ENCODE measurements around the gene ABCB11.
"Not testable (repeated sequence)": the region's sequence is repeated elsewhere in the genome, so short reads cannot be mapped to it uniquely, and the experiment has no call there.

Gene ABCB11

DNA sequence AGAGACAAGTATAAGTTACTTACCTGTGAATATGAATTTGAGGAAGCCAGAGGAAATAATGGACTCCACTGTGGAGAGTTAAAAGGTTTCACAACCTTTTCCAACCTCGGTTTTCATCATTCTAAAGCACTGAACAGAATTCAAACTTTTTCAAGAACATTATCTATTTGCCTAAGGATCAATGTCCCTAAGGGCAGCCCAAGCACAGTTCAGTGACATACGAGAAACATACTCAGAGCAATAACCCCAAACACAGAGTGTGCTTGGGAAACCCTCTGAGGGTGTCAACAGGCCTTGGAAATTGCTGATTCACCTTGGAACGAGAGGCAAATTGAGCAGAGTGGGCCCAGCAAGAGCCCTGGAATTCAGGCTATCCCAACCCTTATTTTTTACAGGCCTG is at the start of gene ABCB11:
Gene ABCB11 (minus strand): TSS at position 123 of the 400 bp plus-strand sequence. CDS start 13,199 bp downstream, outside the sequence.
- DNase-seq (ENCODE audit: low read depth): no peak

DNA sequence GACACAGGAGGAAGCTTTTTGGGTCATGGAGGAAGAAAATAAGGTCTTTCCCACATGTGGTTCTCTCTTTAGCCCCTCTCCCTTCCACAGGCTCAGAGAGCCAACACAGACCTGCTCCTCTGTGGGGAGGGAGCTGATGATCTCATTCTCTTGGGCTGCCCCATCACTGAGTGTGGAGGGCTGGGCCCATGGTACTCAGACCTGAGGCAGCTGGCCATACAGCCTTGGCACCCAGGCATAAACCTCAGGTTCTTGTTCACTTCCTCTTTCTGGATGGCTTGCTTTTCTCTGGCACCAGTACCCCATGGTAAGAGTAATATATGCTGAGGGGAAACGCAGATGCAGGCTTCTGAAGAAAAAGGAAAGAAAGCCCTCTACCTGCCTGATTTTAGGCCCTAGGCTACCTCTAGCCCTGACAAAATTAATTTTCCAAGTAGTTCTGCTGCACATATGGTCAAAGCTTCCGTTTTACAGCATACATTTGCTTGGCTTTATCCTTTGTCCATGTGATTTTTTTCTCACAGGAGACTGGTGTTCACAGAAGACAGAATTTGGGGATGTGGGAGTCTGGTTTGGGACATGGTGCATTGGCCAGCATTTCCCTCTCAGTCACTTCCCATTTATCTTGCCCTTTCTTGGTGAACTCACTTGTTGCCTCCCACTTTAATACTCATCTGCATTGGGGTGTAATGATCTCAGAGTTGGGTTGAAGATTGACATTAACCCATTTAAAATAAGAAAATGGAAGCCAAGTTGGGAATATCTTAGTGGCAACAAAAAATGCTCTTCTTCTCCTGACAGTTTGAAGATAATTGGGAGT is 49.3 kb upstream of the ABCB11 start:
- no peak for DNase-seq (ENCODE audit: low read depth)

DNA sequence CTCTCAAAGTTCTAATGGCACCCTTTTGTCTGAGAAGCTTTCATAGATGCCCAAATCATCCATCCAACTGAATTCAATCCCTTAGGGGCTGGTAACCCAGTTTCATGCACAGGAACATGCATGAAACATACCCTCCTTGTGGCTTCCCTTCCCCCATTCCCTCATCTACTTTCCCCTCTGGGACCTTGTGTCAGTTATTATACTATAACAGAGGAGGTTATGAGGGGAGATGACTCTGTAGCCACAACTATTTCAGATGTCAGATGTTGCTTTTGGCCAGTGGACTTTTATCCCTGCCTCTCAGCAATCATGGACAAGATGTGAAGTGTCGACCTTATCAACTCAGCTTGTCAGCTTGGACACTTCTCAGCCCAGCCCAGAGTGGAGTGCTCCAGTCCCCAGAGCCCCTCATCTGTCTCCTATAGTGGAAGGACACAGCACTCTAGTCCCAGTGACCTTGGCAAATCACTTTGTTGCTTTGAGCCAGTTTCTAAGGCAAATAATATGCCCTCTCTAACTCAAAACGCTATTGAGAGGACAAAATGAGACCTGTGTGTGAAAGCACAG is 46.6 kb upstream of the ABCB11 start:
- DNase-seq (ENCODE audit: low read depth): no peak

GRCh38 chr2:169073963-169074751 is 43.0 kb upstream of the ABCB11 start:
- DNase-seq (ENCODE audit: low read depth): peak; percentile 46

DNA sequence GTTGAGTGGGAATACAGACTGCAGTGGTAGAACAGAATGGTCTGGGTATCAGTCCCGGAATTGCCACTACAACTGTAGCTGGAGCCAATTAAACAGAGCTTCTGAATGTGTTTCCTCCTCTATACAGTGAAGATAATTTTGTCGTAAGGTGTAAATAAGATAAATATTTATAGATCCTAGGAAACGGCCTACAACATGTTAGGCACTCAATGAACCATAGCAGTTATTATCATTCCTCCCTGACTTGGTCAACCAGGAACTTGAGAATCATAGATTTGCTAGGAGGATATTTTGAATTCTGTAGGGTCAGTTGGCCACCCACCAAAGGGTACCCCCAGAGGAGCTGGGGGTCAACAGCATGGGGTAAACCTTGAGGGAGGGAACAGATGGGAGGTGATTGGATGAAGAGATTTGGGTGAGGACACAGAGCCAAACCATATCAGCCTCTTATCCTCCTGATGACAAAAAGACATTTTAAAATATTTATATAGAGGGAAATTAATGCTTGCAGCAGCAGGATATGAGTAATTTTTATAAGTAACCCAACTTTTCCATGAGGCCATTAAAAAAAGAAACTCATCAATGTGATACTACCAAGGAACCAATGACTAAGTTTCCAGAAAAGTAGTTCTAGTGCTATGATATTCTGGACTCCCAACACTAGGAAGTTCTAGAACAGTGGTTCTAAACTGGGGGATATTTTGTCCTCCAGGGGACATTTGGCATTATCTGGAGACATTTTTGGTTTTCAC is 42.3 kb upstream of the ABCB11 start:
- DNase-seq (ENCODE audit: low read depth): no peak

- DNase-seq (ENCODE audit: low read depth): no peak
Measured at GRCh38 chr2:169072163-169072925, 41.2 kb upstream of the ABCB11 start.

- DNase-seq (ENCODE audit: low read depth): no peak
Measured at GRCh38 chr2:169071455-169071854, 40.3 kb upstream of the ABCB11 start.

GRCh38 chr2:169069833-169070232 is 38.7 kb upstream of the ABCB11 start:
- DNase-seq (ENCODE audit: low read depth): no peak

GRCh38 chr2:169069341-169069740 is 38.2 kb upstream of the ABCB11 start, which contains the start of gene DHRS9:
Gene DHRS9 (plus strand): TSS chr2:169069563. CDS start chr2:169081582, 12,019 bp downstream.
- peak; percentile 89 for DNase-seq (ENCODE audit: low read depth)

- DNase-seq (ENCODE audit: low read depth): no peak
Measured at GRCh38 chr2:169066897-169067296, 35.8 kb upstream of the ABCB11 start.

DNA sequence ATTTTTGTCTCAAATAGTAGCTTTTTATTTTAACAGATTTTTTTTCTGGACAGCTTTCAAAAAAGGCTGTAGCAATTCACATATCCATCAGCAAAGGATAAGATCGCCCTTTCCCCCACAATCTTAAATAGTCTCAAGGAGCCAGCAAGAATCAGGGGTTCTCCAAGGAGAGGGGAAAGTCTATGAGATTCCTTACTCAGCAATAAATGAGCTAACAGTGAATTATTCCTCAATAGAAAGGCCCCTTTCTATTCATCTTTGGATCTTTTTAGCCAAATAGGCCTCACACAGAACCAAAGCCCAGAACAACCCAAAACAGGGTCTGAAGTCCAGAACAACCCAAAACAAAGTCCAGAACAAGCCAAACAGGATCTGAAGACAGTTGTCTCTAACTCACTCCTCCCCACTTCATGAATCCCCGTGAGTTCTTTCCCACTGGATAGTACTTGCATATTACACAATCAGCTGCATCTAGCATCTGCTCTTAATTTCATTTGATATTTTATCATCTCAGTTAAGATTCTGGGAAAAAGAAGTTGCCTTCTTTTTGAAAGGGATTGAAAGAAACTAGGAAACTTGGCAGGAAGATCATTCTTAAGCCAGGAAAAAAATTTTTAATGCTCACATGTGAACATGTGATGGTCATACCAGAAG is 34.9 kb upstream of the ABCB11 start:
- no peak for DNase-seq (ENCODE audit: low read depth)

GRCh38 chr2:169065422-169065821 is 34.3 kb upstream of the ABCB11 start:
- DNase-seq (ENCODE audit: low read depth): no peak

GRCh38 chr2:169064199-169064598 is 33.1 kb upstream of the ABCB11 start:
- DNase-seq (ENCODE audit: low read depth): not testable (repeated sequence)

- not testable (repeated sequence) for DNase-seq (ENCODE audit: low read depth)
Measured at GRCh38 chr2:169054575-169054974, 23.5 kb upstream of the ABCB11 start.

DNA sequence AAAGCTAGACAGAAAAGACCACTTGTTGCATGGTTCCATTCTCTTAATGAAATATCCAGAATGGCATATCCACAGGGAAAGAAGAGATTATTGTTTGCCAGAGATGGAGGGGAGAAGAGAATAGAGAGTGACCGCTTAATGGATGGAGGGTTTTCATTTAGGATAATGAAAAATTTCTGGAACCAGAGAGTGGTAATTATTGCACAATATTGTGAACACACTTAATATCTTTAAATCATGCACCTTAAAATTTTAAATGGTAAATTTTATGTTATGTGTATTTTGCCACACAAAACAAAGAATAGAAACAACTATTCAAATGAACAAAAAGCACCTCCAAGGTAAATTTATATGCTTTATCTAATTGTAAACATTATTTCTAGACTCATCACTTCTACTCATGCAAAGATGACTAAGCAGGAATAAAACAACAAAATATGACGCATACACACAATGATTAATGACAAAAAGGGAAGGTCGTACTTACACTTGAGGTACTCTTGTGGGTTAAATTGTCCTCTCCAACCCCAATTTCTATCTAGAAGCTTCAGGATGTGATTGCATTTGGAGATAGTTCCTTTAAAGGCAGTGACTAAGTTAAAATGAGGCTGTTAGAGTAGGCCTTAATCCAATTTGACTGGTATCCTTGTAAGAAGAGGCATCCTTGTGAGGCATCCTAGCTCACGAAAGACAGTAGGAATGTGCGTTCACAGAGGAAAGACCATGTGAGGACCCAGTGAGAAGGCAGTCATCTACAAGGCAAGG is 19.5 kb upstream of the ABCB11 start:
- DNase-seq (ENCODE audit: low read depth): peak; percentile 41

- DNase-seq (ENCODE audit: low read depth): no peak
Measured at GRCh38 chr2:169049142-169049541, 18.0 kb upstream of the ABCB11 start.

GRCh38 chr2:169047256-169048250 is 16.4 kb upstream of the ABCB11 start:
- DNase-seq (ENCODE audit: low read depth): no peak

- DNase-seq (ENCODE audit: low read depth): no peak
Measured at GRCh38 chr2:169046440-169047151, 15.5 kb upstream of the ABCB11 start.
